Caki2 (cell line): Measurements from ENCODE around the gene CXorf51A. TPM values are rescaled to one million over a fixed set of nuclear protein-coding genes. Genes with fewer than 3 reads are reported as not detected.
"Not testable (repeated sequence)": the region's sequence is repeated elsewhere in the genome, so short reads cannot be mapped to it uniquely, and the experiment has no call there.

ENCODE experiments used
- DNase-seq: peaks from one replicate; pipeline ENCODE4 v3.0.0-alpha.2; 2015; ENCODE audit warnings: low read depth
- in situ Hi-C: cut with HindIII; loops from 2 replicates; pipeline ENCODE4 v1.10.0; 2016; ENCODE audit warnings: low sequenced_read_pairs, low pct_unique_long_range_greater_than_20kb, mixed read lengths
- total RNA-seq: library from RNA; depleted of rRNA; stranded (reverse); fragments of >200 nt; shearing (Covaris generic); gene quantifications from 2 replicates; pipeline ENCODE4 v1.2.3, GENCODE V29; 2014; ENCODE audit warnings: low replicate concordance; rRNA removed

The CXorf51A gene
- total RNA-seq, result not detected in 2 replicates

DNA sequence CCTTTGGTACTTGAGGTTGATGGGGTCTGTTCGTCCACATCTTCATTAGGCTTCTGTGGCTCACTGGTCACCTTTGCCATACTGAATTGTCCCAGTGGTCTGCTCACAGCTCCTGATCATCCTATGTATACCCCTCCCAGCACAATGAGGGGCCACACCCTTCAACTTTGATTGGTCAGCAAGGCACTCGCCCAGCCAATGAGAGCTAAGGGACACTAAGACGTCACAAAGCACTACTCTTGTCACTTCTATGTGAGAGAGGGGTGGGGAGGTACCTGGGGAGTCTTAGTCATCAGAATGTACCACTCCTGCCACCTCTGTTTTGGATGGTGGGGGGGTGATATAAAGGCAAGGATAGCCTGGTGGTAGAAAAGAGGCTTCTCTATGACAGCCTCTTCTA, at the start of gene CXorf51A:
Gene CXorf51A, minus strand, starts transcription at position 101 of the 400 bp plus-strand sequence. Its CDS starts 21 bp downstream, at position 80.
- in situ Hi-C loops, DNase-seq: not testable (repeated sequence)

DNA sequence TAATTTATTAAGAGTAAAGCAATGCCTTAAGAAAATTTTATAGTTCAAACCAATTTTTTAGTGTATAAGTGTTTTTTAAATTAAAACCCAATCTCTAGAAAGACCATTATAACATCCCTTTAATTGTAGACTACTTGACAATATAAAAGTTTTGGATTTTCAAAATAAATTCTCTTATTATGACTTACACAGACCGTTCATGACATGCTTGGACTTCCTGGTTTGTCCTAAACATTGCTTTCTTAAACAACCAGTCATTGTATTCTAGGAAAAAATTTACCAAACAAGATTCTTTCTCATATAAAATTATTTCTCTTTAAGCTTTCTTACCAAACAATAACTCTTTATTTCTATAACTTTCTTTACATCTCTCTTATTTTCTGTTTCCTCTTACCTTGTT, 49.0 kb upstream of the CXorf51A start:
- DNase-seq, result no peak
- in situ Hi-C loops, result no loop called here

DNA sequence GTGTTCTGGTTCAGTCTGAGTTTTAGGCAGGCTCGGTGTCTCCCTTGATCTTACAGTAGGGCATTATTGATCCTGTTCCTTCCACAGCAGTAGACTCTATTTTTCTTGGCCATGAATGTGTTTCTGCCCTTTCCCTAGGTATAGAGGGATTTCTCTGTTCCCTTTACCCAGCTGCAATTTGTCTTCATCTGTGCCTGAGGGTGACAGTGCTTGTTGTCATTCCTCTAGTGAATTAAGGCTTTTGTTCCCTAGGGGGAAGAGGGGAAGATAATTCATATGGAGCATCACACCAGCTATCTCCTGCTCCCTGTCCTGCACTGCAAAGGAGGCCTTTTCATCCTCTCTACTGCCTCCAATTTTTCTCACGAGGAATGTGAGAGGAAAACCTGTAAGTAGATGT, 39.7 kb upstream of the CXorf51A start:
- in situ Hi-C loops, result no loop called here

DNA sequence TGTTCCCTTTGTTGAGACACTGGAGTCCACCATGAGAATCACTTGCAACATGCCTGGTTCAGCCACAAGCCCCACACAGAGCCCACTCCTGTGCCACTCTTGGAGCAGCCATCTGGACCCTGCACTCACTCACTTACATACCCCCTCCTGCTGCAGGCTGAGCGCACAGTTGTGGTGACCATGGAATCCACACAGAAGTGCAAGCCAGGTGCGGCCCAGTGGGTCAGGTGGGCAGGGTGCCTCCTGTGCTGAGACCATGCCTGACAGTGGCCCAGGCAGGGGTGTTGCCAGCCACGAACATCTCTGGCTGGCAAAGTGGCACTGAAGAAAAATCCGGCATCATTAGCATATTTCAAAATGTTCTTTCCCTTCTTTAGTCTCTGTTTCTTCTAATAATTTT, 17.4 kb upstream of the CXorf51A start:
- in situ Hi-C loops, result no loop called here
- no peak for DNase-seq

More for the DNA sequence above, 39.7 kb upstream of the CXorf51A start:
- no peak for DNase-seq

DNA sequence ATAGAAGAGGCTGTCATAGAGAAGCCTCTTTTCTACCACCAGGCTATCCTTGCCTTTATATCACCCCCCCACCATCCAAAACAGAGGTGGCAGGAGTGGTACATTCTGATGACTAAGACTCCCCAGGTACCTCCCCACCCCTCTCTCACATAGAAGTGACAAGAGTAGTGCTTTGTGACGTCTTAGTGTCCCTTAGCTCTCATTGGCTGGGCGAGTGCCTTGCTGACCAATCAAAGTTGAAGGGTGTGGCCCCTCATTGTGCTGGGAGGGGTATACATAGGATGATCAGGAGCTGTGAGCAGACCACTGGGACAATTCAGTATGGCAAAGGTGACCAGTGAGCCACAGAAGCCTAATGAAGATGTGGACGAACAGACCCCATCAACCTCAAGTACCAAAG, 5.1 kb downstream of the CXorf51A start, which contains the start of gene CXorf51B:
Gene CXorf51B, plus strand, starts transcription at position 301 of the 400 bp plus-strand sequence. Its CDS starts 21 bp downstream, at position 322.
- in situ Hi-C loops, DNase-seq: not testable (repeated sequence)

Other genes starting within 250 kb of the CXorf51A start
- gene CXorf51B, start 5.0 kb downstream of the CXorf51A start, total RNA-seq, result not detected in 2 replicates